Osteoblast (primary cell): Measurements from ENCODE around the gene KDM3B. TPM values are rescaled to one million over a fixed set of nuclear protein-coding genes. Genes with fewer than 3 reads are reported as not detected.
A peak's percentile ranks its signal among the peaks of the same experiment; 100 is the strongest.

Experiments used
- DNase-seq: peaks from one replicate; pipeline ENCODE4 v3.0.0; 2011; ENCODE audit warnings: low spot score, mixed read lengths; ENCODE audit not compliant: insufficient read length; ENCODE audit errors: missing footprints
- H2AFZ ChIP-seq: 2 replicates; pipeline ENCODE4 v1.6.0; 2011; ENCODE audit warnings: mild to moderate bottlenecking, low read length
- H3K27ac ChIP-seq: 2 replicates; pipeline ENCODE4 v1.5.1; 2011; ENCODE audit warnings: mild to moderate bottlenecking, low read depth, low read length, moderate library complexity
- H3K27me3 ChIP-seq: 2 replicates; pipeline ENCODE4 v1.6.0; 2012; ENCODE audit warnings: mild to moderate bottlenecking, control low read depth, inconsistent platforms, low read length, moderate library complexity; ENCODE audit not compliant: insufficient read depth
- H3K36me3 ChIP-seq: 2 replicates; pipeline ENCODE4 v1.5.1; 2011; ENCODE audit warnings: mild to moderate bottlenecking, low read length, control low read depth, moderate library complexity; ENCODE audit not compliant: insufficient read depth
- H3K4me1 ChIP-seq: 2 replicates; pipeline ENCODE4 v1.5.1; 2011; ENCODE audit warnings: mild to moderate bottlenecking, low read length, control low read depth, moderate library complexity; ENCODE audit not compliant: insufficient read depth
- H3K4me2 ChIP-seq: 2 replicates; pipeline ENCODE4 v1.6.0; 2011; ENCODE audit warnings: mild to moderate bottlenecking, low read length; ENCODE audit not compliant: insufficient read depth
- H3K4me3 ChIP-seq: fragments of 200-600 bp; sonication (generic); 3 replicates; pipeline ENCODE4 v1.5.1; 2012; ENCODE audit warnings: mild to moderate bottlenecking, low read length, inconsistent platforms; ENCODE audit not compliant: insufficient read depth
- H3K79me2 ChIP-seq: 2 replicates; pipeline ENCODE4 v1.6.0; 2012; ENCODE audit warnings: mild to moderate bottlenecking, low read length, control low read depth, inconsistent platforms; ENCODE audit not compliant: insufficient read depth
- H3K9me3 ChIP-seq: 2 replicates; pipeline ENCODE4 v1.5.1; 2011; ENCODE audit warnings: low read depth, low read length, control low read depth
- H4K20me1 ChIP-seq: 2 replicates; pipeline ENCODE4 v1.6.0; 2012; ENCODE audit warnings: mild to moderate bottlenecking, low read length, control low read depth; ENCODE audit not compliant: insufficient read depth
- CTCF ChIP-seq: IDR thresholded peaks from 2 replicates; pipeline ENCODE4 v1.5.1; 2011; ENCODE audit warnings: mild to moderate bottlenecking, low read depth, low read length, moderate library complexity; ENCODE audit errors: extremely low read depth
- total RNA-seq: library from RNA; depleted of rRNA; stranded (reverse); fragments of >200 nt; gene quantifications from 2 replicates; pipeline ENCODE4 v1.2.3, GENCODE V29; 2012

KDM3B gene
- total RNA-seq, 1 donor = 53.2 TPM

- Histone ChIP-seq H3K4me2 (no peak overlapping the region), H3K27me3 (no peaks in the 10 kb centered on the region), H3K36me3 (peaks cover 80% of the 10 kb centered on the region)
Measured at GRCh38 chr5:138344887-138345622, 7.4 kb upstream of the KDM3B start.

GRCh38 chr5:138346889-138347288 is 5.6 kb upstream of the KDM3B start:
- TF ChIP-seq CTCF = no peak
- H3K4me3 ChIP-seq = no peak overlapping the region
- peaks cover 66% of the 10 kb centered on the region for H3K36me3 ChIP-seq
- no peak overlapping the region for H3K4me2 ChIP-seq
- no peaks in the 10 kb centered on the region for H3K9me3 ChIP-seq
- no peaks in the 10 kb centered on the region for H3K27me3 ChIP-seq
- H3K4me1 ChIP-seq = peaks cover 36% of the 10 kb centered on the region
- peaks cover 12% of the 10 kb centered on the region for H4K20me1 ChIP-seq
- peaks cover 21% of the 10 kb centered on the region for H3K79me2 ChIP-seq
- H2AFZ ChIP-seq = no peak overlapping the region
- no peak for DNase-seq
- no peak overlapping the region for H3K27ac ChIP-seq

More at GRCh38 chr5:138344887-138345622, 7.4 kb upstream of the KDM3B start:
- Histone ChIP-seq H4K20me1 (peaks cover 30% of the 10 kb centered on the region), H3K4me1 (peaks cover 19% of the 10 kb centered on the region), H3K27ac (no peak overlapping the region), H3K9me3 (no peaks in the 10 kb centered on the region), H3K79me2 (peaks cover 39% of the 10 kb centered on the region), H3K4me3 (no peak overlapping the region), H2AFZ (no peak overlapping the region)
- peak; percentile 50 for DNase-seq
- TF ChIP-seq CTCF = no peak

- peak; percentile 95 for DNase-seq
- Histone ChIP-seq H3K27me3 (no peaks in the 10 kb centered on the region), H3K4me2 (peak overlapping the region; percentile 56), H4K20me1 (peaks cover 21% of the 10 kb centered on the region), H3K79me2 (peaks cover 22% of the 10 kb centered on the region), H3K9me3 (no peaks in the 10 kb centered on the region), H3K4me1 (peaks cover 52% of the 10 kb centered on the region), H3K36me3 (peaks cover 41% of the 10 kb centered on the region), H3K27ac (peak overlapping the region; percentile 83), H2AFZ (no peak overlapping the region), H3K4me3 (no peak overlapping the region)
- no peak for TF ChIP-seq CTCF
Measured at GRCh38 chr5:138349852-138350562, 2.5 kb upstream of the KDM3B start.

GRCh38 chr5:138350563-138350890 is 2.0 kb upstream of the KDM3B start:
- Histone ChIP-seq H3K27ac (peak overlapping the region; percentile 83), H4K20me1 (peaks cover 26% of the 10 kb centered on the region), H3K9me3 (no peaks in the 10 kb centered on the region), H3K79me2 (peaks cover 27% of the 10 kb centered on the region), H3K4me3 (no peak overlapping the region), H3K36me3 (peaks cover 36% of the 10 kb centered on the region), H3K27me3 (no peaks in the 10 kb centered on the region), H2AFZ (no peak overlapping the region), H3K4me1 (peaks cover 58% of the 10 kb centered on the region), H3K4me2 (peak overlapping the region; percentile 56)
- no peak for TF ChIP-seq CTCF
- no peak for DNase-seq
